AG04450 (cell line): ENCODE measurements around the gene GM2A. TPM values are rescaled to one million over a fixed set of nuclear protein-coding genes. Genes with fewer than 3 reads are reported as not detected.

ENCODE experiments used
- CTCF ChIA-PET: fragments of 300-600, 350-600 bp; formaldehyde crosslinking; extraction: SDS; loops from one replicate; lab custom pipeline; 2022; ENCODE audit warnings: antibody characterized with exemption, inconsistent platforms; lab: Charles Lee
- POLR2A ChIA-PET: fragments of 350-600 bp; formaldehyde crosslinking; extraction: SDS; loops from one replicate; lab custom pipeline; 2021; ENCODE audit warnings: antibody characterized with exemption, inconsistent platforms; lab: Yijun Ruan, JAX
- DNase-seq: peaks from one replicate; pipeline ENCODE4 v3.0.0-alpha.2; 2011; ENCODE audit warnings: low read depth, low spot score
- H3K27ac ChIP-seq: one replicate; pipeline ENCODE4 v1.5.1; 2012; ENCODE audit warnings: low read depth, low read length, control low read depth
- H3K27me3 ChIP-seq: one replicate; pipeline ENCODE4 v1.6.0; 2012; ENCODE audit warnings: low read length; ENCODE audit not compliant: control insufficient read depth, insufficient read depth
- H3K4me3 ChIP-seq: 2 replicates; pipeline ENCODE4 v1.5.1; 2011; ENCODE audit warnings: mild to moderate bottlenecking, low read depth, low read length, control low read depth
- H3K9me3 ChIP-seq: 2 replicates; pipeline ENCODE4 v1.5.1; 2012; ENCODE audit warnings: low read length; ENCODE audit not compliant: control insufficient read depth, insufficient read depth
- polyA plus RNA-seq: library from polyadenylated mRNA; depleted of rRNA; stranded (reverse); fragments of >200 nt; gene quantifications from 2 replicates; pipeline ENCODE4 v1.2.3, GENCODE V29; 2011
- TF ChIP-seq, protein P1 (sequence below): IDR thresholded peaks from 2 replicates; pipeline ENCODE4 v1.5.1; 2011; ENCODE audit warnings: low read depth, low read length, control low read depth, inconsistent platforms

Gene GM2A
- polyA plus RNA-seq, 1 experiment: 18.4 TPM

DNA sequence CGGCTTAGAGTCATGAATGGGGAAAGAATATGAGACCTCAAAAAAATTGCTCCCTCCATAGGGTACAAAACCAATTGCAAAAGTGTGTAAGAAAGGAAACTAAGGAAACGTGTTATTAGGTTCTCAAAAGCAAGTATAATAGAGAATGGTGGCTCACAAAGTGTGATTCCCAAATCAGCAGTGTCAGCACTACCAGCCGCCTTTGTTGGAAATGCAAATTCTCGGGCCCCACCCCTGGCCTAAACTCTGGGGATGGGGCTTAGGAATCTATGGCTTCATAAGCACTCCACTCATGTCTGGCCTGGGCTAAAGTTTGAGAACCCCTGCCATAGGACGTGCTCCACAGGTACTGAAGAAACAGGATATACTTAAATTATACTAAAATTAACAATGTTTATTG is 27.5 kb upstream of the GM2A start:
- TF ChIP-seq, protein P1, sequence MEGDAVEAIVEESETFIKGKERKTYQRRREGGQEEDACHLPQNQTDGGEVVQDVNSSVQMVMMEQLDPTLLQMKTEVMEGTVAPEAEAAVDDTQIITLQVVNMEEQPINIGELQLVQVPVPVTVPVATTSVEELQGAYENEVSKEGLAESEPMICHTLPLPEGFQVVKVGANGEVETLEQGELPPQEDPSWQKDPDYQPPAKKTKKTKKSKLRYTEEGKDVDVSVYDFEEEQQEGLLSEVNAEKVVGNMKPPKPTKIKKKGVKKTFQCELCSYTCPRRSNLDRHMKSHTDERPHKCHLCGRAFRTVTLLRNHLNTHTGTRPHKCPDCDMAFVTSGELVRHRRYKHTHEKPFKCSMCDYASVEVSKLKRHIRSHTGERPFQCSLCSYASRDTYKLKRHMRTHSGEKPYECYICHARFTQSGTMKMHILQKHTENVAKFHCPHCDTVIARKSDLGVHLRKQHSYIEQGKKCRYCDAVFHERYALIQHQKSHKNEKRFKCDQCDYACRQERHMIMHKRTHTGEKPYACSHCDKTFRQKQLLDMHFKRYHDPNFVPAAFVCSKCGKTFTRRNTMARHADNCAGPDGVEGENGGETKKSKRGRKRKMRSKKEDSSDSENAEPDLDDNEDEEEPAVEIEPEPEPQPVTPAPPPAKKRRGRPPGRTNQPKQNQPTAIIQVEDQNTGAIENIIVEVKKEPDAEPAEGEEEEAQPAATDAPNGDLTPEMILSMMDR: no peak
- ChIA-PET POLR2A (no interaction called here), CTCF (no interaction called here)
- Histone ChIP-seq H3K4me3 (no peak overlapping the region), H3K27ac (no peak overlapping the region), H3K27me3 (peaks cover 2% of the 10 kb centered on the region), H3K9me3 (no peaks in the 10 kb centered on the region)
- no peak for DNase-seq

DNA sequence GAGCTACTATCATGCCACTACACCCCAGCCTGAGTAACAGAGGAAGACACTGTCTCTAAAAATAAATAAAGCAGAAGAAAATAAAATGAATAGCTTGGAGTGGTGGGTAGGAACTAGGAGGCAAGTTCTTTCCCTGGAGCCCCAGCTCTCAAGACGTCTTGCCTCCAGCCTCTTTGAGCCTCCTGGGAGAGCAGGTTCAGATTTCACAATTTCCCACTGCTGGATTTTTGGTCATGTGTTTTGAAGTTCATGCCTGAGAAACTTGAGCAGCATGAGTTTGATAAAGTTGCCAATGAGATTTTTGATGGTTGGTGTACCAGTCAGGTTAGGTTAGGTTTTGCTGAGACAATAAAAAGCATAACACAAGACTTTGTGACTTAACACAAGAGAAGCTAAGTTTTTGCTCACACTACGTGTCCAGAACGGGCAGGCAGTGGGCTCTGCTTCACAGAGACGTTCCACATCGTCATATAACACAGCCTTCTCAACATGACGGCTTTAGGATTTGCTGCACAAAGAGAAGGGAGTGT is 25.0 kb upstream of the GM2A start:
- H3K27me3 ChIP-seq: peaks cover 7% of the 10 kb centered on the region
- H3K4me3 ChIP-seq: no peak overlapping the region
- CTCF ChIA-PET: interaction anchor here (1.0 to 1.3 kb wide), 3 partner anchors 11 to 180 kb away, joined by 3 to 4 read pairs (median 3); no protein-coding TSS in a partner anchor
- TF ChIP-seq, protein P1: no peak
- POLR2A ChIA-PET: no interaction called here
- no peak for DNase-seq
- no peaks in the 10 kb centered on the region for H3K9me3 ChIP-seq
- H3K27ac ChIP-seq: no peak overlapping the region

DNA sequence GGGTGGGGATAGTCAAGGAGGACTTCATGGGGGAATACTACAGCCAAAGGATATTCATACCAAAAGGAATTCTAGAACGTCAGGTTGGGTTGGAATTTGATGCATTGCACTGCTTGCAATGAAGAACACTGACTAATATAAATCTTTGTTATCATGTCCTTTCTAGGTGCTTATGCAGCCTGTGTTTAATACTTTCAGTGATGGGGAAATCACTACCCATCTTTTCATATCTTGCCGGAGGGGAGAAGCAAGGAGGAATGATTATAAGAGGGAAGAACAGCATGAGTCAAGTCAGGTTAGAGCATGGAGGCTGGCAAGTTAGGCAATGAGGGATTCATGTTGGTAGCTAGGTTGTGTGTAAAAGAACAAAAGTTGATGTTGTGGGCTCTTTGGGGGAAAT is 24.0 kb upstream of the GM2A start:
- no peak for DNase-seq
- H3K27ac ChIP-seq: no peak overlapping the region
- TF ChIP-seq, protein P1: no peak
- ChIA-PET CTCF (interaction anchor here (1.1 to 2.0 kb wide), 3 partner anchors 10 to 13 kb away, joined by 3 to 14 read pairs (median 4); no protein-coding TSS in a partner anchor), POLR2A (no interaction called here)
- H3K27me3 ChIP-seq: peaks cover 10% of the 10 kb centered on the region
- H3K4me3 ChIP-seq: no peak overlapping the region
- H3K9me3 ChIP-seq: no peaks in the 10 kb centered on the region

DNA sequence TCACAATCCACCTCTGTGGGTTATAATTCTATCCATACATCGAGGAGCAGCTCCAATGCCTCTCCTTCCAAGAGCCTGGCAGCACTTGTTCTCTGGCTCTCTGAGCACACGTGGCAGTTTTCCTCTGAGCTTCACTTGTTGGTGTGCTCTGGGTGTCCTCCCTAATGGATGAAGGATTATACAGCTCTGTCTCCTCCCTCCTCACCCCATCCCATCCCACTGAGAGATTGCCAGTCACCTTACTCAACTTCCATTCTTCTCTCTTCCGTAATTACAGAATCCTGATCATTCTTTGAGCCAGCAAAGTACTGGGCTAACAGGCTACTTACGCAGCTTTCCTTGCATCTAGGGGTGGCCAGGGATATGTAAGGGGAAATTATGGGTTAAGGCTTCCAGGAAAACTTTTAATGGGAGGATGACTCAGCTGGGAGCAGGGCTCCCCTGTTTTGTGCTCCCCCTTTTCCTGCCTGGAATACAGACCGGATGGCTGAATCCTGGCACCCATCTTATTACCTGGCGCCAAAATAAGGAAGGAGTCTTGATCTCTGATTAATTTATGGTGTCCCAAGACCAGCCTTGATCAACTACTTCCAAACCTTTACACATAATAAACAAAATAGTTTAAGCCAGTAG is 22.8 kb upstream of the GM2A start:
- no peaks in the 10 kb centered on the region for H3K9me3 ChIP-seq
- TF ChIP-seq, protein P1: no peak
- H3K27ac ChIP-seq: no peak overlapping the region
- no peak overlapping the region for H3K4me3 ChIP-seq
- ChIA-PET CTCF (interaction anchor here (2.0 kb wide), 1 partner anchor 8 kb away, joined by 14 read pairs; no protein-coding TSS in a partner anchor), POLR2A (no interaction called here)
- no peak for DNase-seq
- peaks cover 11% of the 10 kb centered on the region for H3K27me3 ChIP-seq

DNA sequence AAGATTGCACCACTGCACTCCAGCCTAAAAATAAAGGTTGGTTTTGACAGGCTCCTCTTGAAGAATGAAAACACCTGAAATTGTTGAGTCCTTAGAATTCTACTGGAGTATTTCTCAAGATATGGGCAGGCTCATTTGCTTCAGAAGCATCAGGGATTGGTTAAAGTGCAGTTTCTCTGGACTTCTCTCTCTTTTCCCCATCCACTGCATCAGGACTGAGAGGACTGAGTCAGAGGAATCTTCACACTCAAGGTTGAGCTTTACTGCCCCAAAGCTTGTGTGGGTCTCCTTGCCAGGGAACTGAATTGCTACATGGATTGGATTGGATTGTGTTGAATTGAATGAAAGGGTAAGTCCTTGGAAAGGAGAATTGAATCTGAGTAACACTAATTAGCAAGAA is 21.6 kb upstream of the GM2A start:
- H3K9me3 ChIP-seq: no peaks in the 10 kb centered on the region
- TF ChIP-seq, protein P1: no peak
- DNase-seq: no peak
- H3K27ac ChIP-seq: no peak overlapping the region
- H3K27me3 ChIP-seq: peaks cover 12% of the 10 kb centered on the region
- ChIA-PET POLR2A (no interaction called here), CTCF (no interaction called here)
- no peak overlapping the region for H3K4me3 ChIP-seq
